Activated naive CD8-positive, alpha-beta T cell treated with anti-CD3 and anti-CD28 coated beads, Interleukin-2, amount 50 U/mL, for 16 hours (primary cell): ENCODE data around the gene SNX14.
A peak's percentile ranks its signal among the peaks of the same experiment; 100 is the strongest.

Experiments used
- DNase-seq: peaks from one replicate; pipeline ENCODE4 v3.0.0-alpha.2; 2020; ENCODE audit warnings: low read depth, low spot score

Gene SNX14

DNA sequence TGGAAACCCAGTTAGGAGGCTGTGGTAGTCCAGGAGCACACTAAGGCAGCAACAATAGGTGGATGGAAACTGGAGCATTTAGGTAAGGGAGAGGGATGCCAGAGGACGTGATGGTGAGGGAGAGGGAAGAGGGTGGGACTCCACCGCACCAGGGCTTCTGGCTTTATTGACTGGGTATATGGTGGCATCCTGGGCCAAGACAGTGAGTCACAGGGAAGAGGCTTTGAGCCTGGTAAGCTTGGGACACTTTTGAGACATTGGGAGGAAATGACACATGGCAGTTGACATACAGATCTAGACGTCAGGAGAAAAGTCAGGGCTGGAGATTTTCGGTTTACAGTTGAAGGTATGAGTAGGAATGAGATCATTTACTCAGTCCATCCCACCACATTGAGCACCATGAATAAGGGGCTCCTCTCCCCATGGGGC is 128.9 kb downstream of the SNX14 start:
- DNase-seq, result peak; percentile 14

DNA sequence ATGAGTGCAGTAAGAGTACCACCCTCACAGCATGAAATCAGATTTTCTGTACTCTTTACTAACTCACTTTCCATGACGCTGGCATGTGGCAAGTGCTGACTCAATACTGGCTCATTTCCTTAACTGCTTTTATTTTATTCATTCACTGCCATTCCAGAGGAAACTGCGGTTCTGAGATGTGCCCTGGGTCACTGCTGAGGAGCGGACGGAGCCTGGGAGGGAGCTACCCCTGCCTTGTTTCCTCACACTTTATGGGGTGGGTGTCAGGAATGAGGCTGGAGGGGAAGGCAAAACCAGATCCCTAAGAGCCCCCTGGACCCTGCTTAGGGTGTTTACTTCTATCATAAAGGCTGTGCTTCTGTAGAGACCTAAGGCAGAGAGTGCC is 129.4 kb downstream of the SNX14 start:
- DNase-seq, result peak; percentile 13

DNA sequence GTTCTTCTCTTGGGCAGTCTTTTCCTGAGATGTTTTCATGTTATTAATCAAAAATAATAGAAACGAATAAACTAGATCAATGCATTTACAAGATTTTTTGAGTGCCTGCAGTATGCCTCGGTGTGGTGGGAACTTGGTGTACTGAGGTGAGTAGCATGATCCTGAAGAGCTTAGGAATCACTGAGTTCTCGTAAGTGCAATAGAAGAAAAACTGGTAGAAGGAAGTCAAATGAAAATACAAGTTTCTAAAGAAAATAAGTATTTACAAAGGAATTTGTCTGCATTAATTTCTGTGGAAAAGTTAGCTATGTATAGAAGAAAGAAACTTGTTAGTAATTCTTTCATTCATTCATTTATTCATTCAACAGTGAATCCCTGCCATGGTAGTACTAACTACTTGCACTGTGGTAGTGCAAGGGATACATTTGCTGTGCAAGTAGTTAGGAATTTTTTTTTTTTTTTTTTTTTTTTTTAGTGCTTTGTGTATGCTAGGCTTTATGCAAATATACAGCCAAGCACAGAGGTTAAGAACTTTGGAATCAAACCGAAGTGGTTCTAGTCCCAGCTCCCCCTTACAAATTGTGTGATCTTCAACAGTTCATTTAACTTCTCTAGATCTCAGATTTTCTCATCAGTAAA is 129.9 kb downstream of the SNX14 start:
- no peak for DNase-seq

DNA sequence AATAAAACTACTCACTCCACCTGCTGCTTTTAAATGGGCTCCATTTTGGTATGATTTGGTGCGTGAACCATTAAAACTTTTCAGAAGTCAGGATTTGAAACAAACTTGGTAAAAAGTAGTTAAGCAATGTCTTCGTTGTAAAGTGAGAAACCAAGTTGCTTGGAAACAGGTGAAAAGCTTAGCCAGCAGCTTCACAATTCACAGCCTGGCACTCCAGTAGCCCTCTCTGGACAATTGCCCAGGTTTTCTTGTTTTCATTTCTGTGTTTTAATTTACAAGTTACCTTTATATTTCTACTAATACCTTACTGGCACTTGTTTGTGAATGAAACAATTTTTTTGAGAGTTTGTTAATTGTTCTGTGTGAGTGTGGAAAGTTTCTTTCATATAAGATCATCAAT is 131.0 kb downstream of the SNX14 start:
- DNase-seq, result no peak

DNA sequence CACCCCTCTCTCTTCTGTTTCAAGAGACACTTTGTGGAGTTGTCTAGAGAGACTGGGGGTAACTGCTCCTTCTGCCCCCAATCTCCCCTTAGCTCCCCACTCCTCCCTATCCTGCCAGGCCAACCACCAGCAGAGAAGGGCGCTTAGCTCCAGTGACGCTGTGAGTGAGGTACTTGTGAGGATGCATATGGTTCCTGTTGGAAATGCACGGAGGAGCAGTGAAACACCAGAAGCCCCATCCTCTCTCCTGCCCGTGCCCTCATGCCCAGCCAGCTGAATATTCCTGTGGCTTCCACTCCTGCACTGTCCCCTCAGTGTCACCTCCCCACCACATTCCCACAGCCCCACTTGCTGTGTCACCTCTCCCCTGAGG is 131.9 kb downstream of the SNX14 start:
- DNase-seq, result no peak

DNA sequence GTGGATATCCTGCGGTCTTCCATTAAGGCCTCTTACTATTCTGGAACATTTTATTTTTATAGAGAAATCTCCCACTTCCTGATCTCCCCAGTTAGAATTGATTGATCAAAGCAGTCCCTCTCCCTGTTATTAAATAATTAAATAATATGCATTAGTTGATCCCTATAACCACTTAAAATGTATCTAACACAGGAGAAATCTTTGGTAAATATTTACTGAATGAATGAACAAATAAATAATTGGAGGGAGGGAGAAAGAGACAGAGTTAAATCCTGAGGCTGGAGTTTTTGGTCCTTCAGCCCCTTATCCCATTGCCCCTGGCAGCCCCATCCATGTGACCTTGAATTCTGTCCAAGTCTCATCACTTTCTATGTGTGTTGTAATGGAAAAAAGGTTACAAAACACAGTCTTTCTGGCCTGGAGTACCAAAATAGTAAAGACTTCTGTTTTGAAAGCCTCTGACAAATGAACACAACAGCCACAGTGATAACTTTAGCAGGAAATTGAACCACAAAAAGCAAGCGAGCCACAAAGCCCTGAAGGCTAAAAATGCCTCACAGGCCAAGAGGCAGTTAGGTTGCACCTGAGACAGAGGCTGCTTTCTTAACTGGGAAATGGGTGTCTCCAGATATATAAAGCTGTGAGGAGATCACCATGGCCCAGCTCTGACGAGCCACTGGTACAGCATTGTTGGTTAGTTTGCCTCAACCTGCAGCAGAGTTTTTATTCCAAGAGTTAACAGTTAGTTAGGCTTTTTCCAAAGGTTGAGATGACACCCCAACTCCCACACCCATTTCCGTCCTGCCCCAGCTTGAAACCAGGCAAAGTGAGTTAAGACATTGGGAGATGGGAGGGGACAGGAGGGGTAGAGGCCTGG is 132.5 kb downstream of the SNX14 start:
- DNase-seq, result no peak

DNA sequence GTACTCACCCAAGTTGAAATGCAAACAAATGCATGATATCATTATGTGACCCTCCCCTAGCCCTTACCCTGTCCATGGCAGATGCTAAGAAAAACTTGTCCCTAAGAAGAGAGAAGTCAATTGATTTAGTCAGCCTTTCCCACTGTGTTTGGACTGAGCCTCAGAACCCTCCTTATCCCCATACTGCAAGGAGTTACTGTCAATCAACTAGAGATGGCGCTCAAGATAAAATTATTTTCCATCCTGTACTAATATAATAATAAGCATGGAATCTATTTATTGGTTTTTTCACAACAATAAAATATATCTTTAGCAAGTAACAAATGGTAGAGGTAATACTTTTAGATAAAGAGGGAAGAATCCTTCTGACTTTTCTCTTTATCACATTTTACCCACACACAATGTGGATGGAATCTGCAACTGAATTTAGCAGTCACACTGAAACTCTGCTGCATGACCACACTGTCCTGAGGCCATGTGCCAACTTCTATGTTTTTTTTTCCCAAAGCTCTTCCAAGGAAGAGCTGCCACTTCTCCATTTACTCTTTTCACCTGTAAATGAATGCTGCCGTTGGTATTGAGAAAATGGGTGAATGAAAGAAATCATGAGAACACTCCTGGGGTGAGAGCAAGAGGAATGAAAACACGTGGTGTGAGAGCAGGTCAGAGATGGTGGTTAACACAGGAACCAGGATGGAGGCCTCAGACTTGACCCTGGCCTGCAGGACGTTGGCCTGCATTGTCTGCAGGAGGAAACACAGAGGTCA is 133.3 kb downstream of the SNX14 start:
- DNase-seq, result no peak

DNA sequence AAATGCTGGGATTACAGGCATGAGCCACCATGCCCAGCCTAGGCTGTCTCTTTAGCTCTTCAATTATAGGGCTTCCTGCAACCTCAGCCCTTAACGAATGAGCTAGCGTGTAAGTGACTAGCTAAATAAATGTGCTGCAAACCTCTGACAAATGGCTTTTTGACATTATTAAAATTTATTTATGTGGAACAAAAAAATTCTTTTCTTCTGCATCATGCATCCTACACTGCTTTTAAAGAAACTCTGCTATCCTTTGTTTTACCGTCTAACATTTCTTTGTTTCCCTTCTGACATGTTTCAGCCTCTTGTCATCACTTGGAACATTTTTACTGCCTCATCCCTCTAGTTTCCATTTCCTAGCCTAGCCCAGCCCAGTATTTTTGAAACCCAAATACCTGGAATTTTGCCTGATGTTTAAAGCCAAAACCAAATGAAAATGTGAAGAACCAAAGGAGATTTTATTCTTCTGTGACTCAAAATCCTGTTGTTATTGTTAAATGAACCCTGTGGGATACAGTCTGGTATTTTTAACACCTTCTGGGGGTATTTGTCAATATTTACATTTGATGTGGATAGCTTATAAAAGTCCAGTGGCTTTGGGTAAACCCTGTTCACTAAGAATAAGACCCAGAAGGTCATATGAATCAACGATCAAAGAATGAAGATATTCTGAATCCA is 134.3 kb downstream of the SNX14 start:
- DNase-seq, result no peak

DNA sequence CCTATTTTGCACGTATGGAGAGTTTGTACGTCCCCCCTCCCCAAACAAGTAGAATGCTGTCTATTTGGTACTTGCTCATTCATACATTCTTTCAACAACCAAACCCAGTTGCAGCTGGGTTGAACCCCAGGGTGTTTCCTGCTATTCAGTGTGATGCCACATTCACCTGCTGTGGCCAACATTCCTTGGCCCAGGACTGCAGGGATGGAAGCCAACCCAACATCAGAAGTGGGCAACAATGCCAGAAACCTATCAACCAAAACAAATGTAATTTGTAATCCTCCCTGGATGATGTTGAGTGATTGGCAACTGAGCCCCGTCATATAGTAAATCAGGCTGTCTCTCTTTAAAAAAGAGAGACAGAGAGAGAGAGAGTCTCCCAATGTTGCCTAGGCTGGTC is 134.9 kb downstream of the SNX14 start:
- DNase-seq, result no peak

DNA sequence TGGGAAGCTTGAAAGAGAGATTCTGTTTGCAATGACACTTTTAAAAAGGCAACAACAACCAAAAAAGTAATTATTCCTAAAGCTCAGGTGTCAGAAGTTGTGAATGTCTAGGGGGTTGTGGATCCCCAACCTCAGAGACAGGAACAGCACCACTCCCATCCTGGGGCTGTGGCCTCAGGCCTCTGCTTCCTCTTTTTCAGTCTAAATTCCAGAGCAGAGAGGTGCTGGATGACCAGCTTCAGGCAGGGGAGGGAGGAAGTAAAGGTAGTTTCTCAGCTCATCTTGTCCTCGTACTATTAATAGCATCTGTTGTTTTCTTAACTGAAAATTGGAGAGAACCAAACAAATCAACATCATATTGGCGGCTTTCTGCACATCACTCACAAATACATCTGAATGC is 135.5 kb downstream of the SNX14 start:
- no peak for DNase-seq

DNA sequence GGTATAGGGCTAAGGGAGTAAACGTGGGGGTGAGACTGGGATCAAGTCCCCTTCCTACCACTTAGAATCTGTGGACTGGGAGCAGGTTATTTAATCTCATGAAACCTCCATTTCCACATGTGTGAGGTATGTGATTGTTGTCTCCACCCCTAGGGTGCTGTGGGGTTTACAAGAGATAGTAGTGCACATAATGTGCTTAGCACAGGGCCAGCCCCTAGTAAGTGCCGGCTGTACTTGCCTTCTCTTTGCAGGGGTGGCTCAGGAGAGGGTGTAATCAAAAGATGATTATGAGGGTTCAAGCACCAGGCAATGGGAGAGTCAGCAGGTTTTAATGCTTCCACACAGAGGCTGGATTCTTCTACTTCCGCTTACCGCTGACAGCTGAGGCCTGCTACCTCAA is 136.9 kb downstream of the SNX14 start:
- DNase-seq, result no peak
